Measurements from ENCODE around the gene CCDC136. TPM values are rescaled to one million over a fixed set of nuclear protein-coding genes. Genes with fewer than 3 reads are reported as not detected.

Gene CCDC136
- total and polyA plus RNA-seq, 8 donors: 2.5 to 87.1 (median 49.5) TPM

DNA sequence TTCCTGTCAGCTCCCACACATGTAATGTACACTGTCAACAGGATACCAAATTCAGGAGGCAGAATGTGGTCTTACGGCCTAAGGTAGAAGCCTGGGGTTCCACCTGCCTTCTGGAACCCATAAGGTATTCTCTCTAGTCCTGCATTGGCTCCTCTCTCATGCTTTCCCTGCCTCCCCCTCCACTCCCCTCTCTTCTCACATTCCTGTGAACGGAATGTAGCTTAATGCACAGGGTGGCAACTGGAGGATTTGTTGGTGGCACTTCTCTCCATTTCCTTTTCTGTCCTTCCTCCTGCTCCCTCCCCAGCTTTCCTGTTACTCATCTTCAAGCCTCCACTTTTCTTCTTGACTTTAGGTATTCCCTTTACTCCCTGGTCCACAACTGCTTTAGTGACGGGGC, 26.9 kb downstream of the CCDC136 start:
- H3K4me3 ChIP-seq: no peak overlapping the region
- no peak overlapping the region for H3K27ac ChIP-seq
- H3K9me3 ChIP-seq: no peaks in the 10 kb centered on the region
- DNase-seq: no peak
- no peak for TF ChIP-seq CTCF (IDR thresholded peaks at IDR 0.05)
- intact Hi-C loops (cut with DNase I): no loop called here
- peaks cover 1 to 5% of the 10 kb centered on the region in 2 donors for H3K27me3 ChIP-seq
- no peak for ATAC-seq
- no peaks in the 10 kb centered on the region for H3K36me3 ChIP-seq
- H3K4me1 ChIP-seq: no peaks in the 10 kb centered on the region

GRCh38 chr7:128821724-128822123, 30.0 kb downstream of the CCDC136 start:
- DNase-seq: no peak
- intact Hi-C loops (cut with DNase I): no loop called here
- no peak for TF ChIP-seq CTCF (IDR thresholded peaks at IDR 0.05)
- Histone ChIP-seq H3K27me3 (peaks cover 5 to 8% of the 10 kb centered on the region in 2 donors), H3K4me3 (no peak overlapping the region), H3K9me3 (no peaks in the 10 kb centered on the region), H3K27ac (no peak overlapping the region), H3K4me1 (no peaks in the 10 kb centered on the region), H3K36me3 (no peaks in the 10 kb centered on the region)
- no peak for ATAC-seq

- Histone ChIP-seq H3K27ac (no peak overlapping the region), H3K4me1 (peaks cover 7 to 19% of the 10 kb centered on the region in 2 donors), H3K27me3 (peaks cover 14 to 56% of the 10 kb centered on the region in 2 donors), H3K4me3 (no peak overlapping the region), H3K36me3 (no peaks in the 10 kb centered on the region), H3K9me3 (no peaks in the 10 kb centered on the region)
- no peak for TF ChIP-seq CTCF (IDR thresholded peaks at IDR 0.05)
- ATAC-seq (no peak), DNase-seq (no peak)
- intact Hi-C loops (cut with DNase I): no loop called here
Measured at GRCh38 chr7:128826512-128826911, 34.7 kb downstream of the CCDC136 start.

GRCh38 chr7:128826916-128827247, 35.1 kb downstream of the CCDC136 start:
- peaks cover 7 to 23% of the 10 kb centered on the region in 2 donors for H3K4me1 ChIP-seq
- intact Hi-C loops (cut with DNase I): no loop called here
- TF ChIP-seq CTCF (IDR thresholded peaks at IDR 0.05): no peak
- DNase-seq: no peak
- no peaks in the 10 kb centered on the region for H3K36me3 ChIP-seq
- no peak overlapping the region for H3K4me3 ChIP-seq
- ATAC-seq: no peak
- H3K9me3 ChIP-seq: no peaks in the 10 kb centered on the region
- no peak overlapping the region for H3K27ac ChIP-seq
- H3K27me3 ChIP-seq: peaks cover 14 to 60% of the 10 kb centered on the region in 2 donors

- peaks cover 14 to 65% of the 10 kb centered on the region in 2 donors for H3K27me3 ChIP-seq
- DNase-seq: no peak
Measured at GRCh38 chr7:128827248-128827958, 35.6 kb downstream of the CCDC136 start.

More at GRCh38 chr7:128827248-128827958, 35.6 kb downstream of the CCDC136 start:
- H3K4me1 ChIP-seq: peaks cover 8 to 28% of the 10 kb centered on the region in 2 donors
- H3K9me3 ChIP-seq: no peaks in the 10 kb centered on the region
- H3K4me3 ChIP-seq: no peak overlapping the region
- no peak for TF ChIP-seq CTCF (IDR thresholded peaks at IDR 0.05)
- no peak overlapping the region for H3K27ac ChIP-seq
- intact Hi-C loops (cut with DNase I): no loop called here
- no peak for ATAC-seq
- no peaks in the 10 kb centered on the region for H3K36me3 ChIP-seq

Measured in left lung (tissue), 10 donors.